Activated CD8-positive, alpha-beta memory T cell treated with anti-CD3 and anti-CD28 coated beads, Interleukin-2, amount 50 U/mL, for 1 hour (primary cell): Measurements from ENCODE around the gene MCOLN1.

Experiments used
- DNase-seq: peaks from one replicate; pipeline ENCODE4 v3.0.0-alpha.2; 2020; ENCODE audit errors: extremely low read depth

Gene MCOLN1

DNA sequence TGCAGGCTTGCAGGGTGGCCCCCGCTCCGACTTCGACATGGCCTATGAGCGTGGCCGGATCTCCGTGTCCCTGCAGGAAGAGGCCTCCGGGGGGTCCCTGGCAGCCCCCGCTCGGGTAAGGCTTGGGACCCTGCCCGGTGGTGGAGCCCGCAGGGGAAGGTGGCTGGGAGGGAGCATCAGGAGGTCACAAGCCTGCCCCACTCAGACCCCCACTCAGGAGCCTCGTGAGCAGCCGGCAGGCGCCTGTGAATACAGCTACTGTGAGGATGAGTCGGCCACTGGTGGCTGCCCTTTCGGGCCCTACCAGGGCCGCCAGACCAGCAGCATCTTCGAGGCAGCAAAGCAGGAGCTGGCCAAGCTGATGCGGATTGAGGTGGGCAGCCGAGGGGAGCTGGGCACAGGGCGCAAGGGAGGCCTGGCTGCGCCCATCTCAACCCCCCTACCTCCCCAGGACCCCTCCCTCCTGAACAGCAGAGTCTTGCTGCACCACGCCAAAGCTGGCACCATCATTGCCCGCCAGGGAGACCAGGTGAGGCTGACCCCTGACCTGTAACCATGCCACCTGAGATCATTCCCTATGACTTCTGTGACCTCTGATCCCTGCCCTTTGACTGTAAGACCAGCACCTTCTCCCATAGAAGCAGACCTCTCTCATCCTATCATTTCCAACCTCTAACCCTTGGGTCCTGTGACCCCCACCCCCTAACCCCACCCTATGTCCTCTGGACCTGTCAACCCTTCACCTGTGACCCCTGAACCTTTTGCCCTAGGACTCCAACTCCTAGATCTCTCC is 20.3 kb downstream of the MCOLN1 start:
- DNase-seq, result no peak

GRCh38 chr19:7544626-7545025 is 22.2 kb downstream of the MCOLN1 start:
- no peak for DNase-seq

DNA sequence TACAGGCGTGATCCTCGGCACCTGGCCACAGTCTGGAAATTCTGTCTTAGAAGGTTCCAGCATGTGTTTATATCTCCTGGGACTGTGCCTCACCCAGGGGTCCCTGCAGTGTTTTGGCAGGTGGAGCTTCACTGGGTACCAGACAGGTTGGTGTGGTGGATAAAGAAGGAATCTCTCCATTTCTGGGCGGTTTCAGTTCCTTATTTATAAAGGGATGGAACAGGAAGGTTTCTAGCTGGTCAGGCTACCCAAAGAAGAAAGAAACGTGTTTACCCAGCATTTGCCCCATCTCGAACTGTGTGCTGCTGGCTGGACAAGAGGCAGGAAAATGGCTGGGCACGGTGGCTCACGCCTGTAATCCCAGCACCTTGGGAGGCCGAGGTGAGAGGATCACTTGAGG is 22.9 kb downstream of the MCOLN1 start:
- DNase-seq, result no peak

DNA sequence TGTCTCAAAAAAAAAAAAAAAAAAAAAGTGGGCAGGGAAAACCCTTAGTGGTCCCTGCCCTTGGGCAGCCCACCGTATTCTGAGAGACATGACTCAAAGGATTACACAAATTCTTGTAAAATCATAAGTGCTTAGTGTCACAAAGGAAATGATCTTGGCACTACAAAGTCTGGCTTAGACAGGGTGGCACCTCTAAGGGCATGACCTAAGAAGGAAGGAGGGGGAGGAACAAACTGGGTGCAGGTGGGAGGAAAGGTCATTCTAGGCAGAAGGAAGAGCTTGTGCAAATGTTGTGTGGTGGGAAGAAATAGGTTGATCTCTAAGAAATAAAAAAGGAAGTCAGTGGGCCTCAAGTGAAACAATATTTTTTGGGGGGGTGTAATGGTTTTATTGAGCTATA is 23.5 kb downstream of the MCOLN1 start:
- no peak for DNase-seq

- DNase-seq, result no peak
Observed at GRCh38 chr19:7547159-7547558, 24.7 kb downstream of the MCOLN1 start.

DNA sequence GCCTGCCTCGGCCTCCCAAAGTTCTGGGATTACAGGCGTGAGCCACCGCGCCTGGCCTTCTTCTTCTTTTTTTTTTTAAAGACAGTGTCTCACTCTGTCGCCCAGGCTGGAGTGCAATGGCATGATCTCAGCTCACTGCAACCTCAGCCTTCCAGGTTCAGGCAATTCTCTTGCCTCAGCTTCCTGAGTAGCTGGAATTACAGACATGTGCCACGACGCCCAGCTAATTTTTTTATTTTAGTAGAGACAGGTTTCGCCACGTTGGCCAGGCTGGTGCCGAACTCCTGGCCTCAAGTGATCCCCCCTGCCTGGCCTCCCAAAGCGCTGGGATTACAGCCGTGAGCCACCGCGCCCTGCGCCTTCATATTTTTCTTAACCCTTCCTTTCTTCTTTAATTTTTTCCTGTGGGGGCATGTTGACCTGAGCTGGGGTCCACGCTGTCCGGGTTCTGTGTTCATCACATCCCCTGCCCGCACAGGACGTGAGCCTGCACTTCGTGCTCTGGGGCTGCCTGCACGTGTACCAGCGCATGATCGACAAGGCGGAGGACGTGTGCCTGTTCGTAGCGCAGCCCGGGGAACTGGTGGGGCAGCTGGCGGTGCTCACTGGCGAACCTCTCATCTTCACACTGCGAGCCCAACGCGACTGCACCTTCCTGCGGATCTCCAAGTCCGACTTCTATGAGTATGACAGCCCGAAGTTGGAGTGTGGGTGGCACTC is 27.2 kb downstream of the MCOLN1 start:
- DNase-seq, result no peak

DNA sequence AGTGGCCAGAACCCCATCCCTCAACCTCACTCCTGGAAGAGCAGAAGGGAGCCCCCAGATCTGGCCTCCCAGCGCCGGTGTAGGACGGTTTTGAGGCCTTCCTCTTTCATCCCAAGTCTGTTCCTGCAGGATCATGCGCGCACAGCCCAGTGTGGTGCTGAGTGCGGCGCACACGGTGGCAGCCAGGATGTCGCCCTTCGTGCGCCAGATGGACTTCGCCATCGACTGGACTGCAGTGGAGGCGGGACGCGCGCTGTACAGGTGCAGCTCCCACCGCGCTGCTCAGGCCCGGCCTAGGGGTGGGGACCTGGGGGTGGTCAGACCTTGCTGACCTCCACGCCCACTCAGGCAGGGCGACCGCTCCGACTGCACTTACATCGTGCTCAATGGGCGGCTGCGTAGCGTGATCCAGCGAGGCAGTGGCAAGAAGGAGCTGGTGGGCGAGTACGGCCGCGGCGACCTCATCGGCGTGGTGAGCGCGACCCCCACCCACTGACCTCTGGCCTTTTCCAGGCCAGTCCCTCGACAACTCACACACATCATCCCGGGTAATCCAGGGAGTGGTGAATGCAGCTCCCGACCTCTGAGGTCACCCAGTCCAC is 27.8 kb downstream of the MCOLN1 start:
- DNase-seq, result no peak

GRCh38 chr19:7550987-7551761 is 28.8 kb downstream of the MCOLN1 start:
- DNase-seq, result no peak

DNA sequence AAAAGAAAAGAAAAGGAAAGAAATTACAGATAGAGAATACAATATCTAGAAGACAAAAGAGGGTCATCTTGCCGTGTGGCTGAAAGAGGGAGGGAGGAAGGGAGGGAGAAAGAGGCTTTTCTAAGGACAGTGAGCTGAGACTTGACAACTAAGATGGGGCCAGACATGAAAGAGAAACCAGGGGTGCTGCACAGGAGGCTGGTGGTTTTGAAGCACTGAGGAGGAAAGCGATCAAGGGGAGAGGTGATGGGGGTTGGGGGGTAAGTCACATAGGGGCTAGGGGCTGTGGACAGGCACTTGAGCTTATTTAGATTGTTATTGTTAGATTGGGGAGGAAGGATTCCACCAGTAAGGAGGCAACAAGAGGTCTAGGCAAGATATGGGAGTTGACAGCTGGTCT is 30.4 kb downstream of the MCOLN1 start:
- no peak for DNase-seq

GRCh38 chr19:7554565-7554964 is 32.1 kb downstream of the MCOLN1 start:
- DNase-seq, result no peak

- no peak for DNase-seq
Observed at GRCh38 chr19:7554990-7555864, 32.8 kb downstream of the MCOLN1 start.

GRCh38 chr19:7556696-7557315 is 34.4 kb downstream of the MCOLN1 start:
- no peak for DNase-seq

DNA sequence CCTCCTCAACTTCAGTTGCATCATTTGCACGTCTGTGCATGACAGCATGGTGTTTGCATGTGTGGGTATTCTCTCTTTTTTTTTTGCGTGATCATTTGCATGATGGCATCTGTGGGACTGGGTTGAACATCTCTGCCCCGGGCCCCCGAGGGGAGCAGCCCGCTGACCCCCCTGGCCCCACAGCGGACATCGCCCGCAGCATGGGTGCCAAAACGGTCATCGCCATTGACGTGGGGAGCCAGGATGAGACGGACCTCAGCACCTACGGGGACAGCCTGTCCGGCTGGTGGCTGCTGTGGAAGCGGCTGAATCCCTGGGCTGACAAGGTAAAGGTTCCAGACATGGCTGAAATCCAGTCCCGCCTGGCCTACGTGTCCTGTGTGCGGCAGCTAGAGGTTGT is 36.2 kb downstream of the MCOLN1 start:
- DNase-seq, result no peak

- DNase-seq, result no peak
Observed at GRCh38 chr19:7559102-7559501, 36.7 kb downstream of the MCOLN1 start.

DNA sequence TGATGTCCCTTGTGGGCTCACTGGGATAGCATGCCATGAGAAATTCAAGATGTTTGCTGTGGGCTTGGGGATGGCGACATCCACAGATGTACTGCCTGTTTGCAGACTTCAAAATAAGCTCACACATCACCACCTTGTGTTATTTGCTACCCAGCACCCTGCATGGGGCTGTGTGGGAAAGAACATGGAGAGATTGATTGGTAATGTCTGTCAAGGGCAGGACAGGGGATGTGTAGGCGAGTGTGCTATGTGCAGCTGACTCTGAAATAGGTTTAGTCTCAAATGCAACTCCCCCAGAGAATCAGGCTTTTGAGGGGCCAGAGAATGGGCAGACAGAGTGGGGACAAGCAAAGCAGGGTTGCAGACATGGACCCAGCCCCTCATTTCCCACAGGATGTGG is 37.8 kb downstream of the MCOLN1 start:
- no peak for DNase-seq

- DNase-seq, result no peak
Observed at GRCh38 chr19:7561325-7561724, 38.9 kb downstream of the MCOLN1 start.

DNA sequence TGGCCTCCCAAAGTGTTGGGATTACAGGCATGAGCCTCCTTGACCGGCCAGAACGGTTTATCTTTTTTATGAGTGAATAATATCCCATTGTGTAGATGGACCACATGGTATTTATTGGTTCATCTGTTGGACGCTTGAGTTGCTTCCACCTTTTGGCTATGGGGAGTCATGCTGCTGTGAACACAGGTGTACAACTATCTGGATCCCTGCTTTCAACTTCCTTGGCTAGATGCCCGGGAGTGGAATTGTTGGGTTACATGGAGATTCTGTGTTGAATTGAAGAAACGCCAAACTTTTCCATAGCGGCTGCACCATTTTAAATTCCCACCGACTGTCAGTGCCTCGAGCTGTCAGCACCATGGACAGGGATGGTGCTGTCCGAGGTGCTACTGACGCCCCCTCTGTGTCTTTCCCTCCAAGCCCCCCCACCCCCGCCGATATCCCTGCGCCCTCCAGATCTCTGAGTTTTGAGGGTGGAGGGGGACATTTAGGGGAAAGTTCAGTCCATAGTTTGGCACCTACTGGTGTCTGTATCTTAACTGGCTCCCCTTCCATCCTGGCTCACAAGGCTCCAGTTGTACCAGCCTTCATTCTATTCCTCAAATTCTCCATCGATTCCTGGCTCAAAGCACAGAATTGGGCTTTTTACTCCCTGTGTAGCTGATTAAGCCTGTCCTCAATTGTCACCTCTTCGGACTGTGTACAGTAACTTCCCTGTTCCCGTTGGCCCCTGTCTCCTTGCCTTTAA is 40.4 kb downstream of the MCOLN1 start:
- no peak for DNase-seq

DNA sequence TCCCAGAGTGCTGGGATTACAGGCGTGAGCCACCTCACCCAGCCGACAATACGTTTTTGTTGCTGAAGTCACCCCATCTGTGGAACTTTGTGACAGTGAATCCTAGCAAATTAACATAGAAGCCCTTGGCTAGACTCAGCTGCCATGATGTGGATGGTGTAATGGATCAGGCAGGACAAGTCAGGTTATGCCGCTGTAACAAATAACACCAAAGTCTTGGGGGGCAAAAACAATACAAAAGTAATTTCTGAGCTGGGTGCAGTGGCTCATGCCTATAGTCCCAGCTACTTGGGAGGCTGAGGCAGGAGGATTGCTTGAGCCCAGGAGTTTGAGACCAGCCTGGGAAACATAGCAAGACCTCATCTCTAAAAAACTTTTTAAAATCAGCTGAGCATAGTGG is 42.4 kb downstream of the MCOLN1 start:
- no peak for DNase-seq

DNA sequence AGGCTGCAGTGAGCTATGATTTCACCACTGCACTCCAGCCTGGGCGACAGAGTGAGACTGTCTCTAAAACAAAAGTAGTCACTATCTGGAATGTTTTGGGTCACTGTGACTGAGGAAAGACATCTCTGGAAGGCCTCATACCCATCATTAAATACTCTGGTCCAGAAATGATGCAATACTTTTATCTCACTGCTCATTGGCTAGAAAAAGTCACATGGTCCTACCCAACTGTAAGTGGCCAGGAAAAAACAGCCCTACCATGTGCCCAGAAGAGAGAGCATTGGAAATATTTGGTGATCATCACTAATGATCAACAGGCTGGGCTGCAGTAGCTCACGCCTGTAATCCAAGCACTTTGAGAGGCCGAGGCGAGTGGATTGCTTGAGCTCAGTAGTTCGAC is 42.9 kb downstream of the MCOLN1 start:
- DNase-seq, result no peak

DNA sequence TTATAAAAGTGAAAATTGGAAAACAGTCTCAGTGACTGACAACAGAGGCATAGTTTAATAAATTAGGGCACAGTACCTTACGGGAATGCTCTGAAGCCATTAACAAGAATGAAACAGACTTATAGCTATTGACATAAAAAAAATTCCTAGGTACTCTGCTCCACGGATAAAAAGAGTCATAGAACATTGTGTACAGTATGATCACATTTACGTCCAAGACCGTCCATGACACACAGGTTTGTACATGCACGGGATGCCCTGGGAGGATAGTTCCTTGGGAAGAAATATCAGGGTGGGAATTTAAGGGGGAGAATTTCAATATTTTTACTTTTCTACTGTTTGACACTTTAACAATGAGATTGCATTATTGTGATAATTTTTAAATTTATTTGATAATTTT is 48.3 kb downstream of the MCOLN1 start:
- no peak for DNase-seq
